ENCODE data around the gene SH3GL2. TPM values are rescaled to one million over a fixed set of nuclear protein-coding genes. Genes with fewer than 3 reads are reported as not detected.

SH3GL2 gene
- total RNA-seq, 3 donors from 2014 or later (not counting 1 experiment from before 2014, with no cell fraction given), result not detected

GRCh38 chr9:17578577-17578910 lies 322 bp upstream of the SH3GL2 start:
- peaks cover 4% of the 10 kb centered on the region for H3K9me3 ChIP-seq (ENCODE audit: control insufficient read depth, insufficient read depth, low read length)
- DNase-seq (no peak), ATAC-seq (no peak)
- no peaks in the 10 kb centered on the region for H3K36me3 Mint-ChIP-seq
- H3K4me1 Mint-ChIP-seq, result no peaks in the 10 kb centered on the region
- TF ChIP-seq CTCF (IDR thresholded peaks at IDR 0.05), result no peak
- no peak overlapping the region for H3K27ac ChIP-seq (ENCODE audit: low read length)
- H3K4me3 Mint-ChIP-seq, result no peak overlapping the region
- no peak overlapping the region for H3K4me3 ChIP-seq (ENCODE audit: low read length)
- intact Hi-C loops (cut with micrococcal nuclease), result no loop called here
- peaks cover 0 to 2% of the 10 kb centered on the region in 2 donors for H3K9me3 Mint-ChIP-seq
- H3K4me1 ChIP-seq (ENCODE audit: control insufficient read depth, insufficient read depth, low read length), result peaks cover 2% of the 10 kb centered on the region
- peaks cover 23 to 27% of the 10 kb centered on the region in 2 donors for H3K27me3 Mint-ChIP-seq (ENCODE audit: low read depth in 2 of 2)
- no peak overlapping the region for H3K27ac Mint-ChIP-seq
- WGBS (ENCODE audit: insufficient coverage), result 6% methylated on average over 17 of the region's 17 CpGs
- no peaks in the 10 kb centered on the region for H3K36me3 ChIP-seq (ENCODE audit: control insufficient read depth, insufficient read depth, low read length)
- H3K27me3 ChIP-seq (ENCODE audit: control insufficient read depth, insufficient read depth, low read length), result peaks cover 3% of the 10 kb centered on the region

GRCh38 chr9:17580119-17580518 lies 1.3 kb downstream of the SH3GL2 start:
- no peak for ATAC-seq
- no peaks in the 10 kb centered on the region for H3K36me3 ChIP-seq (ENCODE audit: control insufficient read depth, insufficient read depth, low read length)
- Mint-ChIP-seq H3K27ac (no peak overlapping the region), H3K36me3 (no peaks in the 10 kb centered on the region), H3K4me1 (no peaks in the 10 kb centered on the region), H3K9me3 (no peaks in the 10 kb centered on the region), H3K27me3 (ENCODE audit: low read depth in 2 of 2) (peaks cover 23 to 27% of the 10 kb centered on the region in 2 donors), H3K4me3 (no peak overlapping the region)
- H3K4me3 ChIP-seq (ENCODE audit: low read length), result no peak overlapping the region
- H3K27me3 ChIP-seq (ENCODE audit: control insufficient read depth, insufficient read depth, low read length), result peaks cover 3% of the 10 kb centered on the region
- WGBS (ENCODE audit: insufficient coverage), result 63% methylated on average over 4 of the region's 9 CpGs
- peaks cover 2% of the 10 kb centered on the region for H3K4me1 ChIP-seq (ENCODE audit: control insufficient read depth, insufficient read depth, low read length)
- H3K9me3 ChIP-seq (ENCODE audit: control insufficient read depth, insufficient read depth, low read length), result peaks cover 4% of the 10 kb centered on the region
- TF ChIP-seq CTCF (IDR thresholded peaks at IDR 0.05), result no peak
- H3K27ac ChIP-seq (ENCODE audit: low read length), result no peak overlapping the region
- no peak for DNase-seq
- intact Hi-C loops (cut with micrococcal nuclease), result no loop called here

- no peak overlapping the region for H3K4me3 ChIP-seq (ENCODE audit: low read length)
- no peak for TF ChIP-seq CTCF (IDR thresholded peaks at IDR 0.05)
- Mint-ChIP-seq H3K27ac (no peak overlapping the region), H3K4me3 (no peak overlapping the region), H3K27me3 (ENCODE audit: low read depth in 2 of 2) (peaks cover 0 to 6% of the 10 kb centered on the region in 2 donors), H3K4me1 (no peaks in the 10 kb centered on the region), H3K36me3 (no peaks in the 10 kb centered on the region), H3K9me3 (peaks cover 0 to 2% of the 10 kb centered on the region in 2 donors)
- H3K9me3 ChIP-seq (ENCODE audit: control insufficient read depth, insufficient read depth, low read length), result no peaks in the 10 kb centered on the region
- no peaks in the 10 kb centered on the region for H3K27me3 ChIP-seq (ENCODE audit: control insufficient read depth, insufficient read depth, low read length)
- no peaks in the 10 kb centered on the region for H3K4me1 ChIP-seq (ENCODE audit: control insufficient read depth, insufficient read depth, low read length)
- no peaks in the 10 kb centered on the region for H3K36me3 ChIP-seq (ENCODE audit: control insufficient read depth, insufficient read depth, low read length)
- ATAC-seq (no peak), DNase-seq (no peak)
- H3K27ac ChIP-seq (ENCODE audit: low read length), result no peak overlapping the region
- intact Hi-C loops (cut with micrococcal nuclease), result no loop called here
- 66% methylated on average over 3 of the region's 5 CpGs for WGBS (ENCODE audit: insufficient coverage)
Observed at GRCh38 chr9:17587113-17587512, 8.2 kb downstream of the SH3GL2 start.

GRCh38 chr9:17588395-17588794 lies 9.5 kb downstream of the SH3GL2 start:
- no peaks in the 10 kb centered on the region for H3K36me3 ChIP-seq (ENCODE audit: control insufficient read depth, insufficient read depth, low read length)
- H3K4me1 ChIP-seq (ENCODE audit: control insufficient read depth, insufficient read depth, low read length), result no peaks in the 10 kb centered on the region
- TF ChIP-seq CTCF (IDR thresholded peaks at IDR 0.05), result no peak
- H3K9me3 ChIP-seq (ENCODE audit: control insufficient read depth, insufficient read depth, low read length), result no peaks in the 10 kb centered on the region
- H3K4me3 Mint-ChIP-seq, result no peak overlapping the region
- H3K27me3 ChIP-seq (ENCODE audit: control insufficient read depth, insufficient read depth, low read length), result no peaks in the 10 kb centered on the region
- no peak overlapping the region for H3K27ac Mint-ChIP-seq
- no peak overlapping the region for H3K4me3 ChIP-seq (ENCODE audit: low read length)
- H3K9me3 Mint-ChIP-seq, result peaks cover 0 to 2% of the 10 kb centered on the region in 2 donors
- H3K4me1 Mint-ChIP-seq, result no peaks in the 10 kb centered on the region
- H3K36me3 Mint-ChIP-seq, result no peaks in the 10 kb centered on the region
- no peak overlapping the region for H3K27ac ChIP-seq (ENCODE audit: low read length)
- 50% methylated on average over 1 of the region's 1 CpG for WGBS (ENCODE audit: insufficient coverage)
- peaks cover 0 to 6% of the 10 kb centered on the region in 2 donors for H3K27me3 Mint-ChIP-seq (ENCODE audit: low read depth in 2 of 2)
- no peak for ATAC-seq
- intact Hi-C loops (cut with micrococcal nuclease), result no loop called here
- no peak for DNase-seq

Measured in natural killer cell (primary cell).